Esophagus squamous epithelium (tissue), 5 donors: ENCODE data around the gene TMEM72. TPM values are rescaled to one million over a fixed set of nuclear protein-coding genes. Genes with fewer than 3 reads are reported as not detected.

Experiments used
- DNase-seq: peaks from one replicate; lab custom pipeline; 2025; lab: John Stamatoyannopoulos, UW
- H3K27ac ChIP-seq, 4 donors: fragments of 200-600 bp; sonication (generic); one replicate each; pipeline ENCODE4 v1.5.1; 2016 to 2019; ENCODE audit warnings: mild to moderate bottlenecking in 1 of 4
- H3K27me3 ChIP-seq, 4 donors: fragments of 200-600 bp; sonication (generic); 1 replicate in 3 of 4; 2 replicates in 1 of 4; pipeline versions ENCODE4 v1.5.1 to v1.6.0; 2017 to 2021; ENCODE audit warnings: antibody characterized with exemption in 1 of 4
- H3K36me3 ChIP-seq, 3 donors: fragments of 200-600 bp; sonication (generic); one replicate each; pipeline ENCODE4 v1.5.1; 2016 to 2019
- H3K4me1 ChIP-seq, 3 donors: fragments of 200-600 bp; sonication (generic); one replicate each; pipeline ENCODE4 v1.5.1; 2017 to 2019
- H3K4me3 ChIP-seq, 4 donors: fragments of 200-600 bp; sonication (generic); 1 replicate in 3 of 4; 2 replicates in 1 of 4; pipeline ENCODE4 v1.5.1; 2016 to 2019; ENCODE audit warnings: mild to moderate bottlenecking in 2 of 4, moderate library complexity in 1 of 4
- H3K9me3 ChIP-seq, 3 donors: fragments of 200-600 bp; sonication (generic); one replicate each; pipeline ENCODE4 v1.5.1; 2016 to 2019
- POLR2A ChIP-seq, 4 donors: fragments of 450-650 bp; IDR thresholded peaks; one replicate each; pipeline ENCODE4 v1.6.1; 2017; ENCODE audit warnings: antibody characterized with exemption in 4 of 4, mild to moderate bottlenecking in 4 of 4, moderate library complexity in 3 of 4
- WGBS, 2 donors: methylation state at CpG; one replicate each; pipeline ENCODE4 v1.1.5; 2018; 5-methylcytosine and 5-hydroxymethylcytosine counted together
- intact Hi-C: fragments of 100-400 bp; cut with DNase I; formaldehyde crosslinking; loops from one replicate; pipeline ENCODE4 v1.15.0; 2022
- total RNA-seq, 4 donors: library from RNA; depleted of rRNA; stranded (reverse); fragments of >200 nt; gene quantifications; one replicate each; pipeline ENCODE4 v1.1.0, GENCODE V29; 2016
- TF ChIP-seq, protein P1 (sequence below), 6 experiments: fragments of 450-650 bp in 4 of 6; fragments of 200-600 bp in 2 of 6; sonication (generic) in 2 of 6; IDR thresholded peaks; one replicate each; pipeline ENCODE4 v1.5.1; 2016 to 2019; ENCODE audit warnings: antibody characterized with exemption in 6 of 6, mild to moderate bottlenecking in 4 of 6, moderate library complexity in 4 of 6
- donor health status: DM: yes; HTN: yes; CAD: no.

The TMEM72 gene
- total RNA-seq, 4 donors from 2014 or later: not detected

DNA sequence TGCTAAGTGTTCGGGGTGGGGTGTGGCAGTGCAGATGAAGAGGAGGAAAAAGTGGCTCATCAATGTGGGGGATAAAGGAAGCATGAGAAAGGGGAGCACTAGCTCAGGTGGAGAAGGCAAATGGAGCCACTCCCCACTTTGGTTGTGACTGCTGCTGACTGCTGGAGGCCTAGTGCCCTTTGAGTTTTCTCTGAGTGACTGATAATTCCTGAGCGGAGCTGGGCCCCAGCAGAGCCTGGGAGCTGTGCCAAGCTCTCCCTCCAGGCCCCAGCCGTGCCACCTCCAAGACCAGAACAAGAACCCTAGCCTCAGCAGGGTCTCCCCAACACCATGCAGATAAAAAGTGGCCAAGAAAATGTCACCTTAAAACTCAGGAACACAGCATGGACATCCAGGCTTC is 38.8 kb downstream of the TMEM72 start:
- Histone ChIP-seq H3K9me3 (no peaks in the 10 kb centered on the region), H3K36me3 (no peaks in the 10 kb centered on the region), H3K27me3 (no peaks in the 10 kb centered on the region), H3K27ac (no peak overlapping the region), H3K4me3 (no peak overlapping the region), H3K4me1 (peaks cover 0 to 7% (median 5%) of the 10 kb centered on the region in 3 donors)
- TF ChIP-seq POLR2A (IDR thresholded peaks at IDR 0.05): no peak
- TF ChIP-seq, protein P1, sequence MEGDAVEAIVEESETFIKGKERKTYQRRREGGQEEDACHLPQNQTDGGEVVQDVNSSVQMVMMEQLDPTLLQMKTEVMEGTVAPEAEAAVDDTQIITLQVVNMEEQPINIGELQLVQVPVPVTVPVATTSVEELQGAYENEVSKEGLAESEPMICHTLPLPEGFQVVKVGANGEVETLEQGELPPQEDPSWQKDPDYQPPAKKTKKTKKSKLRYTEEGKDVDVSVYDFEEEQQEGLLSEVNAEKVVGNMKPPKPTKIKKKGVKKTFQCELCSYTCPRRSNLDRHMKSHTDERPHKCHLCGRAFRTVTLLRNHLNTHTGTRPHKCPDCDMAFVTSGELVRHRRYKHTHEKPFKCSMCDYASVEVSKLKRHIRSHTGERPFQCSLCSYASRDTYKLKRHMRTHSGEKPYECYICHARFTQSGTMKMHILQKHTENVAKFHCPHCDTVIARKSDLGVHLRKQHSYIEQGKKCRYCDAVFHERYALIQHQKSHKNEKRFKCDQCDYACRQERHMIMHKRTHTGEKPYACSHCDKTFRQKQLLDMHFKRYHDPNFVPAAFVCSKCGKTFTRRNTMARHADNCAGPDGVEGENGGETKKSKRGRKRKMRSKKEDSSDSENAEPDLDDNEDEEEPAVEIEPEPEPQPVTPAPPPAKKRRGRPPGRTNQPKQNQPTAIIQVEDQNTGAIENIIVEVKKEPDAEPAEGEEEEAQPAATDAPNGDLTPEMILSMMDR (IDR thresholded peaks at IDR 0.05): no peak
- intact Hi-C loops: no loop called here
- DNase-seq: no peak
- WGBS, 2 donors: 52 to 54% methylated on average over 3 of the region's 3 CpGs

DNA sequence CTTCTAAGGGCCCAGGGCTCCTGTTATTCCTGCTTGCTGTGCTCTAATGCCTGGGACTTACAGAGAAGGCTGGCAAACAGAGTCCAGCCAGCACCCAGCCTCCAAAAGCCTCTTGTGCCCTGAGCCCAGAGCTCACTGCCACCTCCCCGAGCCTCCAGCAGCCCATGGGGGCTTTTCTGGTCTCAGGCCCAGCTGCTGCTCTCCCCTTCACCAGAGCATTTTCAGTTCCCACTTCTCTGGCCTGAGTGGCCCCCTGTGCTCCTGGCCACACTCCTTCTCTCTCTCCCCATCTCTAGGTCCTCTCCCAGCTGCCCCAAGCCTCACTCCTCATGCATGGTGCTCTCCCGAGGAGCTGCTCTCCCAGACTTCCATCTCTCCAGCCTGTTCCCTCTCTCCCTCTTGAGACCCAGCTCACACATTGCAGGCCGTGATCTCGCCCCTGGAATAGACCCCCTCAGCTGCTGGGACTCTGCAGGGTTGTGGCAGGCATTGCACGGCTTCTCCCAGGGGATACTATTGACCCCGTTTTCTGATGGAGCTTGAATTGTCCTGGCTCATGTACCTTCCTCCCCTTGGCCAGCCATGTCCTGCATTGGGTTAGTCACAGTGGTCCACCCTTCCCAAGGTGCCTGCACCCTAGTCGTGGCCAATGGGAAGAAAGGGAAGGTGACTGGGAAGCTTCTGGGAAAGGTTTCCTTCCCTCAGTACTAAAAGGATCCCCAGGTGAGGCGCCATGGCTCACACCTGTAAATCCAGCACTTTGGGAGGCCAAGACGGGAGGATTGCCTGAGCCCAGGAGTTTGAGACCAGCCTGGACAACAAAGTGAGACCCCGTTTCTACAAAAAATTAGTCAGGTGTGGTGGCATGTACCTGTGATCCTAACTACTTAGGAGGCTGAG is 39.4 kb downstream of the TMEM72 start:
- 87 to 92% methylated on average over 6 to 9 of the region's 10 CpGs for WGBS, 2 donors
- TF ChIP-seq, protein P1 (IDR thresholded peaks at IDR 0.05): no peak
- no peak for TF ChIP-seq POLR2A (IDR thresholded peaks at IDR 0.05)
- H3K9me3 ChIP-seq: no peaks in the 10 kb centered on the region
- H3K27ac ChIP-seq: no peak overlapping the region
- no peak for DNase-seq
- peaks cover 0 to 7% (median 5%) of the 10 kb centered on the region in 3 donors for H3K4me1 ChIP-seq
- no peak overlapping the region for H3K4me3 ChIP-seq
- peaks cover 0 to under 1% (median 0%) of the 10 kb centered on the region in 3 donors for H3K36me3 ChIP-seq
- no peaks in the 10 kb centered on the region for H3K27me3 ChIP-seq
- intact Hi-C loops: no loop called here

DNA sequence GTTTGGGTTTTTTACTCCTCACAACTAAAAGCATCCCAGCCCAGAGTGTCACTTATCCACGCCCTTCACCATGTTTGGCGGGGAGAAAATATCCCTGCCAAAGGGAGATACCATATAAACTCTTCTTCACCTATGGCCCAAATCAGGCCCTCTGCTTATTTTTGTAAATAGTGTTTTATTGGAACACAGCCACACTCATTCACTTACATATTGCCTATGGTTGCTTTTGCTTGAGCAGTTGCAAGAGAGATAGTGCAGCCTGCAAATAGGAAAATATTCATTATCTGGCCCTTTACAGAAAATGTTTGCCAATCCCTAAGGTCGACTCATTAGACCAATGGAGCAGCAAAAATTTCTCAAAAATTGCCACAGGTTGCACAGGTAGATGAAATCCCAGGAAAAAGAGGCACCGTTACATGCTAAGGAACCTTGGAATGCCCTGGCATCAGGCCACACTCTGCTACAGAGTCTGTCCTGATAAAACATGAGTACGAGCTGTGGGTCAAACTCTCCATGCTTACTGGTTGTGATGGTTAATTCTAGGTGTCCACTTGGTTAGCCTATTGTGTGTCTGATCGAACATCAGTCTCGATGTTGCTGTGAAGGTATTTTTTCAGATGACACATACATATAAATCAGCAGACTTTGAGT is 40.6 kb downstream of the TMEM72 start:
- H3K4me1 ChIP-seq: peaks cover 0 to 7% (median 5%) of the 10 kb centered on the region in 3 donors
- TF ChIP-seq, protein P1 (IDR thresholded peaks at IDR 0.05): no peak
- no peak for TF ChIP-seq POLR2A (IDR thresholded peaks at IDR 0.05)
- no peak overlapping the region for H3K27ac ChIP-seq
- DNase-seq: no peak
- 88 to 91% methylated on average over 5 to 7 of the region's 7 CpGs for WGBS, 2 donors
- no peaks in the 10 kb centered on the region for H3K27me3 ChIP-seq
- H3K9me3 ChIP-seq: no peaks in the 10 kb centered on the region
- no peak overlapping the region for H3K4me3 ChIP-seq
- H3K36me3 ChIP-seq: peaks cover 0 to 8% (median 0%) of the 10 kb centered on the region in 3 donors
- intact Hi-C loops: no loop called here

DNA sequence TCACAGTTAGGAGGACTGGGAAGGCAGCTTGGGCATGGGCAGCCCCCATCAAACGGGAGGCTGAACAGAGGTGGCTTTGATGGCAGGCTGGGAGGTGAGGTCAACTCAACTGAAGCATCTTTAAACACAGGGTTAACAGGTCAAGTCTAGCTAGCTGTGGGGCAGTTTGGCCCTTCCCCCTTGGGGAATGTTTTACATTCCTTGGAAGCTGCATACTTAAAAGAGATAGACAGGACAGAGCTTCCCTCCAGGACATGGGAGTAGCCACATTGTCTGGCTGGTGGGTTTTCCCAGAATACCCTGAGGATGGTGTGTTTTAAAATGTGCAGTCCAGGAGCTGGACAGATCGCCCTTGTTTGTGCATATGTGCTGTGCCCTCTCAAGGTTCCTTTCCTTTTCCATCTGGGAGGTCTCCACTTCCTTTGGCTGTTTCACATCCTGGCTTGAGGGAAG is 41.7 kb downstream of the TMEM72 start:
- intact Hi-C loops: no loop called here
- Histone ChIP-seq H3K4me3 (no peak overlapping the region), H3K27ac (no peak overlapping the region), H3K27me3 (no peaks in the 10 kb centered on the region), H3K36me3 (peaks cover 0 to 8% (median 0%) of the 10 kb centered on the region in 3 donors), H3K4me1 (peaks cover 0 to 11% (median 8%) of the 10 kb centered on the region in 3 donors), H3K9me3 (no peaks in the 10 kb centered on the region)
- DNase-seq: no peak
- TF ChIP-seq, protein P1 (IDR thresholded peaks at IDR 0.05): no peak
- TF ChIP-seq POLR2A (IDR thresholded peaks at IDR 0.05): no peak
- WGBS, 2 donors: 34 to 54% methylated on average over 2 of the region's 2 CpGs

DNA sequence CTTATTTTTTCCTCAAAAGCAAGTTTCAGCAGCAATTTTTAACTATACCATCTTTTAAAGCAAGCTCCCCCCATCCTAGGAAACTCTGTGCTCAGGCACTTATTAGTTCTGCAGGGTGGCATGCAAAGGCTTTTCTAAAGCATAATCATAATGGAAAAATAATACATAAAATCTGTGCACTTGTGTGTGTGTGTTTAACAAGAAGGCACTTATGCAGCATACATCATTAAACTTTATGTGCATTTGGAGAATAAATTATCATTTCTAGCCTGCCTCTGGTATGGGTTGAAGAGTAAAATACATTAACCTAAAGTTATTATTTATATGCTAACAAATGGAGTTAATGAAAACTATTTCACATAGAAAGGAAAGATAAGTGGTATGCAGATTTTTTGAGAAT is 42.9 kb downstream of the TMEM72 start:
- no peak for DNase-seq
- H3K36me3 ChIP-seq: peaks cover 0 to 8% (median 0%) of the 10 kb centered on the region in 3 donors
- TF ChIP-seq, protein P1 (IDR thresholded peaks at IDR 0.05): no peak
- no peak for TF ChIP-seq POLR2A (IDR thresholded peaks at IDR 0.05)
- H3K27ac ChIP-seq: no peak overlapping the region
- H3K4me1 ChIP-seq: peaks cover 6 to 19% (median 13%) of the 10 kb centered on the region in 3 donors
- H3K27me3 ChIP-seq: no peaks in the 10 kb centered on the region
- no peaks in the 10 kb centered on the region for H3K9me3 ChIP-seq
- no peak overlapping the region for H3K4me3 ChIP-seq
- intact Hi-C loops: no loop called here
